ENCODE measurements around the gene WEE1.
A peak's percentile ranks its signal among the peaks of the same experiment; 100 is the strongest.
"Not testable (repeated sequence)": the region's sequence is repeated elsewhere in the genome, so short reads cannot be mapped to it uniquely, and the experiment has no call there.

WEE1 gene

GRCh38 chr11:9573052-9573774 is at the start of gene WEE1:
Gene WEE1 (plus strand): TSS chr11:9573670. CDS start chr11:9573934, 264 bp downstream.
- DNase-seq, result peak; percentile 100

- peak; percentile 14 for DNase-seq
These were observed 49.5 kb upstream of the WEE1 start for GRCh38 chr11:9524001-9524400.

- peak; percentile 81 for DNase-seq
These were observed 48.4 kb upstream of the WEE1 start for GRCh38 chr11:9525116-9525515.

GRCh38 chr11:9527481-9528135 is 45.9 kb upstream of the WEE1 start:
- DNase-seq, result no peak

- DNase-seq, result no peak
These were observed 45.4 kb upstream of the WEE1 start for GRCh38 chr11:9528136-9528501.

GRCh38 chr11:9528573-9529333 is 44.7 kb upstream of the WEE1 start:
- DNase-seq, result peak; percentile 20

- DNase-seq, result peak; percentile 79
These were observed 44.2 kb upstream of the WEE1 start for GRCh38 chr11:9529334-9529650.

- DNase-seq, result no peak
These were observed 43.3 kb upstream of the WEE1 start for GRCh38 chr11:9530020-9530621.

GRCh38 chr11:9530901-9531625 is 42.4 kb upstream of the WEE1 start:
- DNase-seq, result no peak

- DNase-seq, result no peak
These were observed 40.4 kb upstream of the WEE1 start for GRCh38 chr11:9533058-9533457.

GRCh38 chr11:9533736-9534473 is 39.6 kb upstream of the WEE1 start:
- DNase-seq, result no peak

- peak; percentile 80 for DNase-seq
These were observed 38.2 kb upstream of the WEE1 start for GRCh38 chr11:9535189-9535781.

- DNase-seq, result no peak
These were observed 34.9 kb upstream of the WEE1 start for GRCh38 chr11:9538548-9538947.

- DNase-seq, result not testable (repeated sequence)
These were observed 24.3 kb upstream of the WEE1 start for GRCh38 chr11:9549216-9549615.

GRCh38 chr11:9550191-9550628 is 23.3 kb upstream of the WEE1 start:
- DNase-seq, result no peak

GRCh38 chr11:9561279-9561982 is 12.0 kb upstream of the WEE1 start:
- DNase-seq, result no peak

GRCh38 chr11:9562716-9563115 is 10.8 kb upstream of the WEE1 start:
- peak; percentile 43 for DNase-seq

GRCh38 chr11:9563196-9563730 is 10.2 kb upstream of the WEE1 start:
- no peak for DNase-seq

- DNase-seq, result peak; percentile 99
These were observed 7.5 kb upstream of the WEE1 start for GRCh38 chr11:9565822-9566560.

GRCh38 chr11:9566561-9567063 is 6.9 kb upstream of the WEE1 start:
- peak; percentile 29 for DNase-seq

Measured in NCI-H69 (cell line).